ENCODE measurements around the gene LIN54.

The LIN54 gene

GRCh38 chr4:82890528-82890900 lies 120.1 kb downstream of the LIN54 start:
- DNase-seq: no peak

- DNase-seq: no peak
Measured at GRCh38 chr4:82889287-82889686, 121.3 kb downstream of the LIN54 start.

- DNase-seq: no peak
Measured at GRCh38 chr4:82886147-82886942, 124.3 kb downstream of the LIN54 start.

- no peak for DNase-seq
Measured at GRCh38 chr4:82885410-82885809, 125.2 kb downstream of the LIN54 start.

All from AML-193 (cell line).